GM19452 (cell line): Measurements from ENCODE around the gene DERA.
A peak's percentile ranks its signal among the peaks of the same experiment; 100 is the strongest.
"Not testable (repeated sequence)": the region's sequence is repeated elsewhere in the genome, so short reads cannot be mapped to it uniquely, and the experiment has no call there.

Experiments
- ATAC-seq: cut with Tn5 transposase; IDR thresholded peaks from one replicate; pipeline ENCODE4 v1.9.1; 2021; ENCODE audit not compliant: unreplicated experiment

The DERA gene

DNA sequence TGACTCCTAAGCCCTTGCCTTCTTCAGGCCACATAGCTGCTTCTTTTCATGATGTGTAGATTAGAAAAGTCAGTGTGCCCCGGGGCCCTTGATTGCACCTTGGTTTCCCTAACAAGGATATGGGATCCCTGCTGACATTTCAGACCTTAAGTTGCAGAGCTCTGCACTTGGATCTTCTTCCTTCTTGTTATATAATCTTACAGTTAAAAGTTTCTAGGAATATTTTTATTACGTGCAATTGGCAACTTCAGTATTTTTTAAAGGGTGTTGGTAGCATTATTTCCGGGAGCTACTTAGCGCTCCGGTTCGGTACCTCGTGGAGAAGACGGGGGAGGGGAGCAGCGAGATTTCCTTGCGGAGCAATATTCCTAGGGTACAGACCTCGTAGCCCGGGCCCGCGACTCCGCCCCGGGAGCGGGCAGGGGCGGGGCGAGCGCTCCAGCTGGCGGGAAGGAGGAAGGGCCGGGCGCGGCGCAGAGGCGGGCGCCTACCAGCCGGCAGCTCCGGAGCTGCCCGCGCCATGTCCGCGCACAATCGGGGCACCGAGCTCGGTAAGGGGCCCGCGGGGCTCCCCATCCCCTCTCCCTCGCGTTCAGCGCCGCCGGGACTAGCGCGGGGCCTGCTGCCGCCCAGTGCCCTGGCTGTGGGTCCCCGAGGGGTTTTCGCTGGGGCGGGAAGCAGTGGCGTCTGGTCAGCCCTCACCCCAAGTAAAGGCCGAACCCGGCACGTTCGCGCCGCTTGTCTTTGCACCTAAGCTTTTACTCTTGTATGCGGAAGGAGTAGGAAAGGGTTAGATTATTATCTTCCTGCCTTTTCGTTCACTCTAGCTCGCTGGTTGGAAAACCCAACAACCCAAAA lies at the start of gene DERA:
Gene DERA, plus strand, starts transcription at position 469 of the 858 bp plus-strand sequence. Its CDS starts 52 bp downstream, at position 521.
- peak; percentile 93 for ATAC-seq

DNA sequence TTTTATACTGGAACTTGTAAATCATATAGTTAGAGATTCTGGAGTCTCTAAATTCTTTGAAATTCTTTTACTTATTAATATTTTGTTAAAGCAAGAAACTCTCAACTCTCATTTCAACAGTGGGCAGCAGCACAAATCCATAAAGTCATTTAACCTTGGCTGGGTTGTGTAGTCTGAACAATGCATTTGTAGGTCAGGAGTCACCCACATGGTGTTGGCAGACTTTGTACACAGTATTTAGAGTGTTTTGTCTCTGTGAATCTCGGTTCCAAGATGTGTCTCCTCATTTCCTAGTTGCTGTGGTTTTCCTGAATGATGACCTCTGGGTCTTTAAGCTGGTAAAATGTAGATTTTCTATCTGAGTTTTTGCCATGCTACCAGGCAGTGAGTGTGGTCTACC lies 49.7 kb upstream of the DERA start:
- ATAC-seq, result no peak

- no peak for ATAC-seq
Measured at GRCh38 chr12:15862840-15863239, 48.3 kb upstream of the DERA start.

- no peak for ATAC-seq
Measured at GRCh38 chr12:15863372-15863771, 47.8 kb upstream of the DERA start.

- ATAC-seq, result no peak
Measured at GRCh38 chr12:15863984-15864383, 47.1 kb upstream of the DERA start.

DNA sequence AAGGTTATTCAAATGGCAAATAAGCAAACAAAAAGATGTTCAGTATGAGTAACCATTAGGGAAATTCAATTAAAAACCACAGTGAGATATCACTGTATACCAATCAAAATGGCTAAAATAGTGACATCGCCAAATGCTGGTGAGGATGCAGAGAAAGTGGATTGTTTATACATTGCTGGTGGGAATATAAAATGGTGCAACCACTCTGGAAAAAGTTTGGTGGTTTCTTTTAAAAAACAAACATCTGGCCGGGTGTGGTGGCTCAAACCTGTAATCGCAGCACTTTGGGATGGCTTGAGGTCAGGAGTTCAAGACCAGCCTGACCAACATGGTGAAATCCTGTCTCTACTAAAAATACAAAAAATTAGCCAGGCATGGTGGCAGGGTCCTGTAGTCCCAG lies 42.9 kb upstream of the DERA start:
- no peak for ATAC-seq

DNA sequence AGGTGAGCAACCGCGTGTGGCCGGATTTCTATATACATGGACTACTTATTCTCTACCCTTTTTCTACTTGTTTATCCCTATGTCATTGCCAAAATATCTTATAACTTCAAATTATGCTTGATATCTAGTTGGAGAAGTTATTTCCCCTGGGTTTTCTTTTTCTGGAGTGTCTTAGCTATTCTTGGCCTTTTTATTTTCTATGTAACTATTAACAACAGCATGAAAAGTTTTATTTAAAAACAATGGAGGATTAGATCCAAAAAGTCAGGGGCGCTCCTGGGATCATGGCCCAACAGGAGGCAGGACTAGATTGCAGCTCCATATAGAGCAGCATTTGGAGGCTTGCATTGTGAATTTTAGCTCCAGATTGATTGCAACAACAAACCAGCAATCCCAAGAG lies 37.6 kb upstream of the DERA start:
- no peak for ATAC-seq

DNA sequence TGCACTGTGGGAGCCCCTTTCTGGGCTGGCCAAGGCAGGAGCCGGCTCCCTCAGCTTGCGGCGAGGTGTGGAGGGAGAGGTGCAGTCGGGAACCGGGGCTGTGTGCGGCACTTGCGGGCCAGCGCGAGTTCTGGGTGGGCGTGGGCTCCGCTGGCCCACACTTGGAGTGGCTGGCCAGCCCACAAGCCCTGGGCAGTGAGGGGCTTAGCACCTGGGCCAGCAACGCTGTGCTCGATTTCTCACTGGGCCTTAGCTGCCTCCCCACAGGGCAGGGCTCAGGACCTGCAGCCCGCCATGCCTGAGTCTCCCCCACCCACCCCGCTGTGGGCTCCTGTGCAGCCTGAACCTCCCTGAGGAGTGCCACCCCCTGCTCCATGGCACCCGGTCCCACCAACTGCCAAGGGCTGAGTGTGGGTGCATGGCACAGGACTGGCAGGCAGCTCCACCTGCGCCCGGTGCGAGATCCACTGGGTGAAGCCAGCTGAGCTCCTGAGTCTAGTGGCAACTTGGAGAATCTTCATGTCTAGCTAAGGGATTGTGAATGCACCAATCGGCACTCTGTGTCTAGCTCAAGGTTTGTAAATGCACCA lies 36.5 kb upstream of the DERA start:
- not testable (repeated sequence) for ATAC-seq

- ATAC-seq, result no peak
Measured at GRCh38 chr12:15875863-15876262, 35.3 kb upstream of the DERA start.

- no peak for ATAC-seq
Measured at GRCh38 chr12:15879413-15879812, 31.7 kb upstream of the DERA start.

GRCh38 chr12:15880721-15881120 lies 30.4 kb upstream of the DERA start:
- no peak for ATAC-seq

- ATAC-seq, result peak; percentile 95
Measured at GRCh38 chr12:15882118-15882971, 28.8 kb upstream of the DERA start, which contains the start of gene STRAP. STRAP (plus strand) TSS chr12:15882387; CDS start chr12:15882708, 321 bp downstream.

GRCh38 chr12:15883536-15883935 lies 27.6 kb upstream of the DERA start:
- ATAC-seq, result no peak

DNA sequence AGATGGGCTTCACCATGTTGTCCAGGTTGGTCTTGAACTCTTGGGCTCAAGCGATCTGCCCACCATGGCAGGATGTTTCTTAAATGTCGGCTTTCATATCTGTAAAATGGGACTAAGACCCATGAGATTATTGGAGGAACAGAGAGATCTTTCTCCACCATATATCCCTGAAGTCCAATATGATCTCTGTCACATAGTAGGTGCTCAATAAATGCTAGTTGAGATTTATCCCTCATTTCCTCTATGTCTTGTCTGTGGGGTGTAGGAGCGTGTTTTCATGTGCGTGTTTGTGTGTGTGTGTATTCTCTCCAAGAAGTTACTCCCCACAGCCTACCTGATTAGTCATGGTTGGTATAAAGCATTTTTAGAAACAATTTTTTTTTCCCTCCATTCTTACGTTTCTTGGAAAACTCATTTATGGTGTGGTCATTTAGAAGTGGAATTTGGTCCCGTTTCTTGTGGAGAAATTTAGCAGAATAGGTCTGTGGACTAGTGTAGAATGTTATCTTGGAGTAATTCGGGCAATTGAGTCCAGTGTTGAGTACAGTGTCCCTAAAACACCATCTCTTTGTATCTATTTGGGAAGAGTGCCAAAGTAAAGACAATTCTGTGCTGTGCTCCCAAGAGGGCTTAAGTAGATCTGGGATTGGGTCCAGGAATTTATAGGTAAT lies 24.6 kb upstream of the DERA start:
- ATAC-seq, result no peak

GRCh38 chr12:15887043-15887817 lies 23.9 kb upstream of the DERA start:
- ATAC-seq, result no peak

DNA sequence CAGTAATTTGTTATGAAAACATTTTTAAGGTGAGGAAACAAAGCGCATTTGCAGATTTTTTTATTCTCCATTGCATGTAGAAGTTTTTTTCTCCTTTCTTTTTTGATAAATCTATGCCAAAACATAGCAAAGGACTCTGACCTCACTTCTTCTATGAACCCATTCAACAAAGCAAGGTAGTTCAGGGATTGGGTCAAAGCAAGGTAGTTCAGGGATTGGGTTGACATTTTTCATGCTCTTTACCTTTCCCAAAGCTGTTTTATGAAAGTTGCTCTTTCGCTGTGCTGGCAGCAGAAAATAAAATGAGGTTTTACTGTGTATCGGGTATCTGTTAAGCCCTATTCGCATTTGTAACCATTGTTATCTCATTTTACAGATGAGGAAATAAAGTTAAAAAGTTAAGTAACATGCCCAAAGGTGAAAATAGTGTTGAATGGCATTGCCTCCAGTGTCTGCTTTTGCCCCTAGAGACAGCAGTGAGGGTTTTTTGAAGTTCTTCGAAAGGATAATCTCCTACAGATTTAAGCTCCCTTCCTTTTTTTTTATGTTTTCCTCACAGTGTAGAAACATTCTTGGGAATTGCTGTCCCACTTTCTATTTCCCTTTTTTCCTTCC lies 18.4 kb upstream of the DERA start:
- ATAC-seq, result no peak

GRCh38 chr12:15893260-15893659 lies 17.9 kb upstream of the DERA start:
- ATAC-seq, result no peak

DNA sequence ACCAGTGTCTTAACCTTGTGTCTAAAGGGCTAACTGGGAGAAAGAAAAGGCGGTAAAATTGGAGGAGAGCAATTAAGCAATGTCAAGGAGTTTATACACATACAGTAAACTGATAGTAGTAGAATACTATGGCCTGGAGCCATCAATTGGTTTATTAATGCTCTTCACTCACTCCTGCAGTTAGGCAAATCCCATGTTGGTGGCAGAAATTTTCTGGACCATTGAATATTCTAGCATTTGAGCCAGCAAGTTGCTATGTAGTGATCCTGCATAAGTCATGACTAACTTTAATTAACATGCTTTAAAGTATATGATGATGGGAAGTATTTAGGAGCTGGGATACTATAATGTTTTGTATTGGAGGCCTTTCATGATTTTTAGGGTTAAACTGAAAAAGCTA lies 14.3 kb upstream of the DERA start:
- no peak for ATAC-seq

GRCh38 chr12:15897433-15897832 lies 13.7 kb upstream of the DERA start:
- no peak for ATAC-seq
